Prostate gland (tissue), 2 donors: ENCODE data around the gene SLC16A10.

ENCODE experiments used
- CTCF ChIP-seq, 4 experiments: fragments of 200-600 bp in 2 of 4; fragments of 450-650 bp in 2 of 4; sonication (generic) in 2 of 4; IDR thresholded peaks; 1 replicate in 3 of 4; 2 replicates in 1 of 4; pipeline ENCODE4 v1.5.1; 2016 to 2019; ENCODE audit warnings: antibody characterized with exemption in 4 of 4, mild to moderate bottlenecking in 2 of 4, moderate library complexity in 2 of 4
- POLR2A ChIP-seq: fragments of 450-650 bp; IDR thresholded peaks from one replicate; pipeline ENCODE4 v1.6.1; 2016; ENCODE audit warnings: antibody characterized with exemption, mild to moderate bottlenecking

GRCh38 chr6:111072801-111073360 is 14.4 kb upstream of the SLC16A10 start:
- TF ChIP-seq POLR2A: no peak
- TF ChIP-seq CTCF (IDR thresholded peaks at IDR 0.05): no peak
